ENCODE measurements around the gene GAL.

Gene GAL

GRCh38 chr11:68689737-68690625 lies 5.6 kb downstream of the GAL start:
- DNase-seq (ENCODE audit: insufficient read length, low spot score), result no peak
- no peak for TF ChIP-seq CTCF (IDR thresholded peaks at IDR 0.05; ENCODE audit: insufficient read depth, missing control alignments)
- FAIRE-seq, result no peak

GRCh38 chr11:68690671-68691401 lies 6.5 kb downstream of the GAL start:
- FAIRE-seq, result no peak
- TF ChIP-seq CTCF (IDR thresholded peaks at IDR 0.05; ENCODE audit: insufficient read depth, missing control alignments), result peak; percentile 21
- no peak for DNase-seq (ENCODE audit: insufficient read length, low spot score)

GRCh38 chr11:68691402-68691784 lies 7.0 kb downstream of the GAL start:
- DNase-seq (ENCODE audit: insufficient read length, low spot score) (no peak), FAIRE-seq (no peak)
- no peak for TF ChIP-seq CTCF (IDR thresholded peaks at IDR 0.05; ENCODE audit: insufficient read depth, missing control alignments)

GRCh38 chr11:68692115-68692514 lies 7.8 kb downstream of the GAL start:
- DNase-seq (ENCODE audit: insufficient read length, low spot score) (no peak), FAIRE-seq (no peak)
- no peak for TF ChIP-seq CTCF (IDR thresholded peaks at IDR 0.05; ENCODE audit: insufficient read depth, missing control alignments)

- no peak for FAIRE-seq
- no peak for DNase-seq (ENCODE audit: insufficient read length, low spot score)
- TF ChIP-seq CTCF (IDR thresholded peaks at IDR 0.05; ENCODE audit: insufficient read depth, missing control alignments), result no peak
Measured at GRCh38 chr11:68692871-68693483, 8.6 kb downstream of the GAL start.

- TF ChIP-seq CTCF (IDR thresholded peaks at IDR 0.05; ENCODE audit: insufficient read depth, missing control alignments), result no peak
- DNase-seq (ENCODE audit: insufficient read length, low spot score), result no peak
- no peak for FAIRE-seq
Measured at GRCh38 chr11:68693484-68693882, 9.1 kb downstream of the GAL start.

All from D721Med (cell line).